Fibroblast of peridontal ligament (primary cell): Measurements from ENCODE around the gene WSB1.

Experiments
- DNase-seq: peaks from one replicate; pipeline ENCODE4 v3.0.0-alpha.2; 2010; ENCODE audit errors: extremely low read depth

WSB1 gene

DNA sequence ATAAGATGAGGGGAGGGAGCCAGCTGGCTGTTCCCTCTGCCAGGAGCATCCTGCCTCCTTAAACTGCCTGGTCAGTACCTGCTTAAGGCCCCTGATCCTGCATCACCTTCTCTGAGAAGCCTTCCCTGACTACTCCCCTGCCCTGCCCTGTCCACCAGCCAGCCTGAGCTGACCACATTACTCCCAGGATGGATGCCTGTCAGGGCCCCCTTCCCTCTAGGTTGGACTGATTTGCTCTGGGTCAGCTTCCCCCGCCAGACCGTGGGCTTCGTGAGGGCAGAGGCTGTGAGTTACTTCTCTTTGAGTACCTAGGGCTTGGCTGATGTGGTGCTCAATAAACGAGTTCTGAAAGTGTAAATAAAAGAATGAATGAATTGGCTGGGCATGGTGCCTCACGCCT, 63.3 kb downstream of the WSB1 start:
- DNase-seq, result no peak

DNA sequence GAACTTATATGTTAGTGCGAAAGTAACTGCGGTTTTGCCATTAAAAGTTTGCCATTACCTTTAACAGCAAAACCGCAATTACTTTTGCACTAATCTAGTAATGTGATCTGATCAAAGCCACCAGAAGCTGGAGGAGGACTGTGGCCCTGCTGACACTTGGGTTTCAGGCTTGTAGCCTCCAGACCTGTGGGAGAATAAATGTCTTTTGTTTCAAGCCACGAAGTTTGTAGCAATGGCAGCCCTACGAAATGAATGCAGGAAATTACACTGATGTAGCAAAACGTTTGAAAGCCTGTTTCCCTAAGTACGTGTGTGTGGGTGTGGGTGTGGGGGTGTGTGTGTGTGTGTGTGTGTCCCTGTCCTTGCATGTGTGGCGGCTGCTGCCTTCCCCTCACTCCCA, 66.6 kb downstream of the WSB1 start:
- no peak for DNase-seq

DNA sequence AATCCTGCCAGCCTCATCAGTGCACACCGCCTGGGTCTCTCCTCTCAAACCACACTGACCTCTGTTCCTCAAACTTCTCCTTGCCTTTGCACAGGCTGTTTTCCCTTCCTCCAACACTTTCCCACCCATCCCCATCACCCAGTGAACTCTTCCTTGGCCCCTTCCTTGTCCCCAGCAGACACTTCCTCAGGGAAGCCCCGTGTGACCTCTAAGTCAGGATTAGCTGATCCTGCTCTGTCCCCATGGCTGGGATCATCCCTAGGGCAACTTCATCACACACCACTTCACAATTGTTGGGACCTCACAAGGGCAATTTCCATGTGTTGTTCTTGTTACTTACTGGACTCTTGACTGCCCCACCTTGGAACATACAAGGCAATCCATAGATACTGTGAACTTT, 67.8 kb downstream of the WSB1 start:
- DNase-seq, result no peak

DNA sequence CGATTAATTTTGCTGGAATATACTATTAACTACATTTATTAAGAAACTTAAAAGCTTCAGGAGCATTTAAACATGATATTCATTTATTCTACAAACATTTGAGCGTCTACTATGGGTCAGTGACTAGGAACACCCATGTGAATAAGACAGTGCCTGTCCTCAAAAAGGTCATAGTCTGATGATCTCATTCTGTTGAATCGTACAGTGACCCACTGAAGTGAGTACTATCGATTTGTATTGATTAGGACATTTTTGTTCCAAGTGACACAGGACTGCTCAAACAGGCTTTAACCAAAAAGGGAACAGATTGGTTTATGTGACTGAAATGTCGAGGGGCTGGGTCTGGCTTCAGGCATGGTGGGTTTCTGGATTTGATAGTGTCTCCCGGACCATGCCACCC, 68.6 kb downstream of the WSB1 start:
- DNase-seq, result no peak

DNA sequence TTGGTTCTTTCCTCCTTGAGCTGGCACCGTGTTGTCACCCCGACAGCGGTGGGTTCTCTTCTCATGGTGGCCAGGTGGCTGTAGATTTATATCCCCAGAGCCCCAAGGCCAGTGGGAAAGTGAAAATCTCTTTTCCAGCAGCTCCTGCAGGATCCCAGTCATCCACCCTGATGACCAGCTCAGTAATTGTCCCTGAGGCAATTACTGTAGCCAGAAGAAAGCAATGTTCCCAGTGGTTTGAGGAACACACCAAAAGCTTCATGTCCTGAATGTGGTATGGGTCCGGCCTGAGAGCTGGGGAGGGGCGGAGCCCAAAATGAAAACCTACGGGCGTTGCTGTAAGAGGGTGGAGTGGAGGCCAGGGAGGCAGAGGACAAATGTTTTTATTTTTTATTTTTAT, 69.0 kb downstream of the WSB1 start:
- DNase-seq, result no peak

DNA sequence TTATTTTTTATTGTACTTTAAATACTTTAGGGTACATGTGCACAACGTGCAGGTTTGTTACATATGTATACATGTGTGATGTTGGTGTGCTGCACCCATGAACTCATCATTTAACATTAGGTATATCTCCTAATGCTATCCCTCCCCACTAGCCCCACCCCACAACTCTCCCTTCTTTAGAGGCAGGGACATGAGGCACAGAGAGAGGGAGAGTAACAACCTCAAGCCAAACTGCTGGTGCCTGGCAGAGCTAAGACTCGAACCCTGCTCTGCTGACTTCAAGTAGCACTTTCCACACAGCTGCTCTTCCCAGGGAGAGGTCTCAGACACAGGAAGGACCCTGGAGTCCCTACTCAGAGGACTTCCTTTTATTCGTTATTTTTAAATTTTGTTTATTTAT, 69.4 kb downstream of the WSB1 start:
- no peak for DNase-seq
